ENCODE results near the gene SLC9A9.

DNA sequence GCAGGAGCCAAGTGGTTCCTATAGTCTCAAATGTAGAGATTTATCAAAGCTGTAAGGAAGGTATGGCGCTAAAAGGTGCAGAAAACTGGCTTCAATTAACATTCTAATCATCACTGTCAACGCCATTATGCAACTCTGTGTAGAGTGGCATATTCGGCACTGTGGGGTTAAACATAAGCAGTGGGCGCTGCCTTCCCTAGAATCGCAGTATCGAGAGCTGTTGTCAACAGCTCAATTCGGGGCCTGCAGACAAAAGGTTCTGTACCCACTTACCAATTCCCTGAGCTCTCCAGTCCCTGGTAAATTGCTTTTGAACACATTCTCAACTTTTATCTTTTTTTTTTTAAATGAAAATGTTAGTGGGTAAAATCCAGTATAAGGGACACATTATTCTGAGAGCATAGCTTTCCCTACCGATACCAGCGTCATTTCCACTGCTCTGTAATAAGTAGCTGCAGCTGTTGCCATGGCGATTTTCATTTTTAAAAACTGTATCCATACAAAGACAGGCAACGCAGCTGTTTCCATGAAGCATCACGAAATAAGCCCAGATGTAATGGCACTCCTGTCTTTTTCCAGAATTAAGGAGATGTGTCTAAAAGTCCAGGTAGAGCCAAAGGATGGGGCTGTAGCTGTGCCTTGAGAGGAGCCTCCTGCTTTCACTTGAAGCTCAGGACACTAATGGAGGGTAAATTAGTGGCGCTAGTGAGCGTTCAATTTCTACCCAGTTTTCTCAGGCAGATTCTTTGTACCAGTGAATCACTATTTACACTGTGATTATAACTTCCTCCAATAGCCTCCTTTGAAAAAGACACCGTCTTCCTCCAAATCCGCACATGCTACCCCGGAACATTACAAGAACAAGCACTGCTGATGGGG is 250.3 kb downstream of the SLC9A9 start:
- no peak for TF ChIP-seq ARNTL (CRISPR knock-in tag; IDR thresholded peaks at IDR 0.05; ENCODE audit: borderline replicate concordance, low read depth)
- no peak for TF ChIP-seq PATZ1 (CRISPR knock-in tag; IDR thresholded peaks at IDR 0.05; ENCODE audit: borderline replicate concordance)
